K562 (cell line): ENCODE results near the gene SRMS. TPM values are rescaled to one million over a fixed set of nuclear protein-coding genes. Genes with fewer than 3 reads are reported as not detected.

ENCODE experiments used
- ARHGAP35 ChIP-seq: fragments of 450-650 bp; IDR thresholded peaks from 2 replicates; pipeline ENCODE4 v1.6.1; 2018; ENCODE audit not compliant: partially characterized antibody
- ATF3 ChIP-seq, 2 experiments: fragments of 450-650 bp in 1 of 2; sonication (generic) in 1 of 2; formaldehyde crosslinking in 1 of 2; IDR thresholded peaks in 1 of 2; conservative IDR thresholded peaks in 1 of 2; 2 replicates each; pipeline versions ENCODE4 v1.6.1 to v1.8.1; 2016 to 2023; ENCODE audit warnings: mild to moderate bottlenecking in 2 of 2, moderate library complexity in 2 of 2, inconsistent platforms in 1 of 2, missing genetic modification reagents in 1 of 2
- CEBPB ChIP-seq: fragments of 450-650 bp; IDR thresholded peaks from 2 replicates; pipeline ENCODE4 v1.6.1; 2016; ENCODE audit warnings: missing genetic modification characterization, missing compliant biosample characterization
- KDM5B ChIP-seq: fragments of 200-600 bp; sonication (generic); IDR thresholded peaks from 2 replicates; pipeline ENCODE4 v1.6.1; 2012; ENCODE audit warnings: low read depth, mild to moderate bottlenecking, moderate library complexity, low read length, control low read depth, inconsistent platforms; ENCODE audit not compliant: insufficient replicate concordance
- KLF1 ChIP-seq: fragments of 450-650 bp; IDR thresholded peaks from 2 replicates; pipeline ENCODE4 v1.6.1; 2016; ENCODE audit warnings: missing genetic modification characterization, missing compliant biosample characterization
- NRF1 ChIP-seq, 2 experiments: fragments of 450-650 bp; IDR thresholded peaks in 1 of 2; conservative IDR thresholded peaks in 1 of 2; 2 replicates each; pipeline ENCODE4 v1.6.1; 2014; ENCODE audit warnings: mild to moderate bottlenecking in 2 of 2
- RBBP5 ChIP-seq: fragments of 200-600 bp; sonication (generic); IDR thresholded peaks from 2 replicates; pipeline ENCODE4 v1.6.1; 2012; ENCODE audit warnings: borderline replicate concordance, mild to moderate bottlenecking, low read length, control low read depth, inconsistent platforms; ENCODE audit not compliant: insufficient read depth, poor library complexity, severe bottlenecking
- SMAD4 ChIP-seq: fragments of 250-450 bp; sonication (Bioruptor Pico); conservative IDR thresholded peaks from 2 replicates; pipeline ENCODE4 v1.8.0; 2021; ENCODE audit warnings: inconsistent platforms, mild to moderate bottlenecking, moderate library complexity
- ZNF121 ChIP-seq: sonication (generic); formaldehyde crosslinking; conservative IDR thresholded peaks from 2 replicates; pipeline ENCODE4 v1.8.0; 2022; ENCODE audit warnings: missing genetic modification reagents
- ZNF384 ChIP-seq: IDR thresholded peaks from 2 replicates; pipeline ENCODE4 v1.6.1; 2012; ENCODE audit warnings: low read depth, low read length, improper control_type of control experiment
- ZNF592 ChIP-seq: fragments of 450-650 bp; IDR thresholded peaks from 2 replicates; pipeline ENCODE4 v1.6.1; 2017; ENCODE audit warnings: antibody characterized with exemption, mild to moderate bottlenecking
- polyA plus RNA-seq, 8 experiments: library from polyadenylated mRNA; depleted of rRNA in 4 of 8; stranded (reverse) in 5 of 8; unstranded in 3 of 8; fragments of >200 nt; fragmentation: Nextera tagmentation in 2 of 8; fragmentation: Illumina TruSeq in 1 of 8; extraction: Ambion mirVana in 2 of 8; extraction: Trizol in 1 of 8; gene quantifications; 2 replicates each; pipeline versions ENCODE4 v1.2.1 to v1.2.3, GENCODE V29; 2011 to 2014; ENCODE audit warnings: inconsistent platforms in 1 of 8, missing spikeins in 1 of 8
- total RNA-seq, 7 experiments: library from RNA; depleted of rRNA in 6 of 7; stranded (reverse); fragments of >200 nt in 6 of 7; fragmentation: Illumina TruSeq in 2 of 7; extraction: Trizol in 2 of 7; gene quantifications; 2 replicates each; pipeline versions ENCODE4 v1.2.1 to v1.2.3, GENCODE V29; 2011 to 2021; ENCODE audit warnings: low replicate concordance in 1 of 7
- TF ChIP-seq, protein P1 (sequence below): sonication (generic); formaldehyde crosslinking; IDR thresholded peaks from 2 replicates; pipeline ENCODE4 v1.8.0; 2022; ENCODE audit warnings: mild to moderate bottlenecking, missing genetic modification reagents
- TF ChIP-seq, protein P2 (sequence below): sonication (generic); formaldehyde crosslinking; IDR thresholded peaks from 2 replicates; pipeline ENCODE4 v1.8.1; 2023; ENCODE audit warnings: mild to moderate bottlenecking, missing genetic modification reagents

The SRMS gene
- total and polyA plus RNA-seq, 9 of the 15 experiments (the other 6 are each of a cell fraction or from before 2014, with no cell fraction given) = 0.07 TPM; not detected in 8

DNA sequence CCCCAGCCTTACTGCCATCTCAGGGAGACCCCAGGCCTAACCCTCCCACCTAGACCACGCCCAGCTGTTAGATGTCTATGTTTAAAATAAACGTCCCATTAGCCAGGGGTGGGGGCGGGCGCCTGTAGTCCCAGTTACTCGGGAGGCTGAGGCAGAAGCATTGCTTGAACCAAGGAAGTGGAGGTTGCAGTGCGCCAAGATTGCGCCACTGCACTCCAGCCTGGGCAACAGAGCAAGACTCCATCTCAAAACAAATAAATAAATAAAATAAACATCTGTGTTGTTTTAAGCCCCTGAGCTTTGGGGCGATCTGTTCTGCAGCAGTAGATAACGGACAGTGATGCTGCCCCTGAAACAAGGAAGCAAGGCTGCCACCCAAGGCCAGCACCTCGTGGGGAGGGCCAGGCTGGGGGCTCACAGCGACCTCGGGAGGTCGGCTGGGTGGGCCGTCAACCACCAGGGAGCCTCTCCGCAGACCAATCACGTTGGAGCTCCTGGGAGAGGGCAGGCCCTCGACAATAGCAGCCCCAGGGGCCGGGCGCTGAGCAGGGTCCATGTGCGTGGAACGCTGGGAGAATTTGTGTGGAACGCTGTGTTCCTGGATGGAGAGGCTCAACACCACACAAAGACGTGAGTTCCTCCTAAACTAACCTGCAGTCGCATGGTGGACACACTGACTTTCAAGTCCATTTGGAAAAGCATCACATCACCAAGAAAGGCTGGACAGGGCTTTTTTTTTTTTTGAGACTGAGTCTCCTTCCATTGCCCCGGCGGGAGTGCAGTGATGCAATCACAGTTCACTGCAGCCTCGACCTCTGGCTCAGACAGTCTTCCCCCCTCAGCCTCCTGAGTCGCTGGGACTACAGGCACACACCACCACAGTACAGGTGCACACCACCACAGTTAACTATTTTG is 27.5 kb upstream of the SRMS start (continued):
- TF ChIP-seq, protein P1, sequence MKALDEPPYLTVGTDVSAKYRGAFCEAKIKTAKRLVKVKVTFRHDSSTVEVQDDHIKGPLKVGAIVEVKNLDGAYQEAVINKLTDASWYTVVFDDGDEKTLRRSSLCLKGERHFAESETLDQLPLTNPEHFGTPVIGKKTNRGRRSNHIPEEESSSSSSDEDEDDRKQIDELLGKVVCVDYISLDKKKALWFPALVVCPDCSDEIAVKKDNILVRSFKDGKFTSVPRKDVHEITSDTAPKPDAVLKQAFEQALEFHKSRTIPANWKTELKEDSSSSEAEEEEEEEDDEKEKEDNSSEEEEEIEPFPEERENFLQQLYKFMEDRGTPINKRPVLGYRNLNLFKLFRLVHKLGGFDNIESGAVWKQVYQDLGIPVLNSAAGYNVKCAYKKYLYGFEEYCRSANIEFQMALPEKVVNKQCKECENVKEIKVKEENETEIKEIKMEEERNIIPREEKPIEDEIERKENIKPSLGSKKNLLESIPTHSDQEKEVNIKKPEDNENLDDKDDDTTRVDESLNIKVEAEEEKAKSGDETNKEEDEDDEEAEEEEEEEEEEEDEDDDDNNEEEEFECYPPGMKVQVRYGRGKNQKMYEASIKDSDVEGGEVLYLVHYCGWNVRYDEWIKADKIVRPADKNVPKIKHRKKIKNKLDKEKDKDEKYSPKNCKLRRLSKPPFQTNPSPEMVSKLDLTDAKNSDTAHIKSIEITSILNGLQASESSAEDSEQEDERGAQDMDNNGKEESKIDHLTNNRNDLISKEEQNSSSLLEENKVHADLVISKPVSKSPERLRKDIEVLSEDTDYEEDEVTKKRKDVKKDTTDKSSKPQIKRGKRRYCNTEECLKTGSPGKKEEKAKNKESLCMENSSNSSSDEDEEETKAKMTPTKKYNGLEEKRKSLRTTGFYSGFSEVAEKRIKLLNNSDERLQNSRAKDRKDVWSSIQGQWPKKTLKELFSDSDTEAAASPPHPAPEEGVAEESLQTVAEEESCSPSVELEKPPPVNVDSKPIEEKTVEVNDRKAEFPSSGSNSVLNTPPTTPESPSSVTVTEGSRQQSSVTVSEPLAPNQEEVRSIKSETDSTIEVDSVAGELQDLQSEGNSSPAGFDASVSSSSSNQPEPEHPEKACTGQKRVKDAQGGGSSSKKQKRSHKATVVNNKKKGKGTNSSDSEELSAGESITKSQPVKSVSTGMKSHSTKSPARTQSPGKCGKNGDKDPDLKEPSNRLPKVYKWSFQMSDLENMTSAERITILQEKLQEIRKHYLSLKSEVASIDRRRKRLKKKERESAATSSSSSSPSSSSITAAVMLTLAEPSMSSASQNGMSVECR (CRISPR knock-in tag) = no peak
- no peak for TF ChIP-seq RBBP5
- no peak for TF ChIP-seq ARHGAP35
- peak; percentile 93 for TF ChIP-seq ATF3 (IDR thresholded peaks at IDR 0.05)
- TF ChIP-seq ATF3 (CRISPR knock-in tag; conservative IDR thresholded peaks at IDR 0.05) = no peak
- TF ChIP-seq NRF1 (conservative IDR thresholded peaks at IDR 0.05 in 1 of 2, IDR thresholded peaks at IDR 0.05 in 1 of 2) = 0 out of 4 replicates have a peak, but pooled peaks of 1 of the 2 experiments have one; percentile 9
- TF ChIP-seq ZNF121 (CRISPR knock-in tag) = peak; percentile 57; the same call in 1 of the 2 replicates
- peak; percentile 37; the same call in 1 of the 2 replicates for TF ChIP-seq SMAD4 (CRISPR knock-in tag)
- no peak for TF ChIP-seq ZNF592
- TF ChIP-seq, protein P2, sequence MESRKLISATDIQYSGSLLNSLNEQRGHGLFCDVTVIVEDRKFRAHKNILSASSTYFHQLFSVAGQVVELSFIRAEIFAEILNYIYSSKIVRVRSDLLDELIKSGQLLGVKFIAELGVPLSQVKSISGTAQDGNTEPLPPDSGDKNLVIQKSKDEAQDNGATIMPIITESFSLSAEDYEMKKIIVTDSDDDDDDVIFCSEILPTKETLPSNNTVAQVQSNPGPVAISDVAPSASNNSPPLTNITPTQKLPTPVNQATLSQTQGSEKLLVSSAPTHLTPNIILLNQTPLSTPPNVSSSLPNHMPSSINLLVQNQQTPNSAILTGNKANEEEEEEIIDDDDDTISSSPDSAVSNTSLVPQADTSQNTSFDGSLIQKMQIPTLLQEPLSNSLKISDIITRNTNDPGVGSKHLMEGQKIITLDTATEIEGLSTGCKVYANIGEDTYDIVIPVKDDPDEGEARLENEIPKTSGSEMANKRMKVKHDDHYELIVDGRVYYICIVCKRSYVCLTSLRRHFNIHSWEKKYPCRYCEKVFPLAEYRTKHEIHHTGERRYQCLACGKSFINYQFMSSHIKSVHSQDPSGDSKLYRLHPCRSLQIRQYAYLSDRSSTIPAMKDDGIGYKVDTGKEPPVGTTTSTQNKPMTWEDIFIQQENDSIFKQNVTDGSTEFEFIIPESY = peak; percentile 95
- TF ChIP-seq ZNF384 = peak; percentile 85
- TF ChIP-seq CEBPB (tag) = peak; percentile 85
- peak; percentile 4 for TF ChIP-seq KDM5B
- no peak for TF ChIP-seq KLF1 (tag)
